ENCODE data around the gene RTL1. TPM values are rescaled to one million over a fixed set of nuclear protein-coding genes. Genes with fewer than 3 reads are reported as not detected.
A peak's percentile ranks its signal among the peaks of the same experiment; 100 is the strongest.

RTL1 gene
- total RNA-seq, 1 donor from 2014 or later, result 0.15 TPM

DNA sequence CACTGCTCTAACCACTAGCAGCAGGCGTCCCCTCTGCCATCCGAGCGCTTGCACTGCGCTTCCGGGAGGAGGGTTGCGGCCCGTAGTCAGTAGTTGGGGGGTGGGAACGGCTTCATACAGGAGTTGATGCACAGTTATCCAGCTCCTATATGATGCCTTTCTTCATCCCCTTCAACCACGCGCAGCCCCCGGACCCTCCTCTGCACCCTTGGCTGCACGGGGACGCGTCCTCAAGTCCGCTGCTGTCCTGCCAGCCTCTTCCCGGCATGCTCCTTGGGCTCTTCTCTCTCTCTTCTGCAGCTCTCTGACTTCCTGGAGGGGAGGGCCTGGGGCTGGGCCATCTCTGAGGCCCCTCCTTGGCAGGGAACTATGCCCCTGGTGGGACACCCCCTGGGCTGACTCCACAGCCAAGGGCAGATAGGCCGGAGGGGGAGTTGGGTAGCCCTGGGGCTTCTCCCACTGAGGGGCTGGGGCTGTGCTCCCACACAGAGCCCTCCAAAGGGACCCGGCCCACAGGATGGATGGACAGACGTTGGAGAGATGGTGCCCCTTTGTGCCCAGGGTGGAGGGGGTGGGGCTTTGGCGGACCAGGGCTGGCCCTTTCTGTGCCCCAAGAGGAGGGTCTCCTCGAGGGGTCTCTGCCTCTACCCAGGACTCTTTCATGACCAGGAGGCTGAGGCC lies 29.0 kb downstream of the RTL1 start:
- Histone ChIP-seq H3K4me1 (no peaks in the 10 kb centered on the region), H3K36me3 (no peaks in the 10 kb centered on the region), H4K20me1 (ENCODE audit: low read depth) (no peaks in the 10 kb centered on the region), H3K4me3 (no peak overlapping the region), H3K79me2 (ENCODE audit: low read depth) (no peaks in the 10 kb centered on the region), H3K9ac (no peak overlapping the region), H3F3A (ENCODE audit: low read depth) (no peaks in the 10 kb centered on the region), H3K27ac (no peak overlapping the region), H3K27me3 (no peaks in the 10 kb centered on the region), H3K9me3 (ENCODE audit: low read depth) (no peaks in the 10 kb centered on the region), H3K4me2 (no peak overlapping the region), H2AFZ (replicated peaks) (no peak overlapping the region)
- no peak for DNase-seq (ENCODE audit: low spot score)
- H3K4me3 Mint-ChIP-seq, result no peak overlapping the region
- peaks cover 16% of the 10 kb centered on the region for H3K27me3 Mint-ChIP-seq (ENCODE audit: insufficient read depth, low read depth)
- TF ChIP-seq CTCF (IDR thresholded peaks at IDR 0.05), result no peak
- TF ChIP-seq EZH2phosphoT487 (IDR thresholded peaks at IDR 0.05), result no peak
- no peak for TF ChIP-seq EZH2 (IDR thresholded peaks at IDR 0.05)
- H3K4me1 Mint-ChIP-seq, result peaks cover 3% of the 10 kb centered on the region
- H3K9me3 Mint-ChIP-seq, result peaks cover 11% of the 10 kb centered on the region
- no peak overlapping the region for H3K27ac Mint-ChIP-seq
- H3K36me3 Mint-ChIP-seq, result no peaks in the 10 kb centered on the region

GRCh38 chr14:100874051-100874410 lies 29.5 kb downstream of the RTL1 start:
- no peak overlapping the region for H3K27ac ChIP-seq
- H3K4me2 ChIP-seq, result no peak overlapping the region
- H3K4me3 Mint-ChIP-seq, result no peak overlapping the region
- no peak overlapping the region for H3K9ac ChIP-seq
- H2AFZ ChIP-seq (replicated peaks), result no peak overlapping the region
- no peaks in the 10 kb centered on the region for H3K79me2 ChIP-seq (ENCODE audit: low read depth)
- H3K36me3 ChIP-seq, result no peaks in the 10 kb centered on the region
- no peaks in the 10 kb centered on the region for H3K9me3 ChIP-seq (ENCODE audit: low read depth)
- no peak for DNase-seq (ENCODE audit: low spot score)
- H3K27me3 Mint-ChIP-seq (ENCODE audit: insufficient read depth, low read depth), result peaks cover 16% of the 10 kb centered on the region
- no peaks in the 10 kb centered on the region for H4K20me1 ChIP-seq (ENCODE audit: low read depth)
- no peaks in the 10 kb centered on the region for H3K36me3 Mint-ChIP-seq
- peaks cover 11% of the 10 kb centered on the region for H3K9me3 Mint-ChIP-seq
- no peaks in the 10 kb centered on the region for H3K27me3 ChIP-seq
- H3K4me3 ChIP-seq, result no peak overlapping the region
- no peaks in the 10 kb centered on the region for H3K4me1 ChIP-seq
- H3K27ac Mint-ChIP-seq, result peak overlapping the region; percentile 68
- H3F3A ChIP-seq (ENCODE audit: low read depth), result no peaks in the 10 kb centered on the region
- TF ChIP-seq CTCF (IDR thresholded peaks at IDR 0.05), result no peak
- no peak for TF ChIP-seq EZH2 (IDR thresholded peaks at IDR 0.05)
- TF ChIP-seq EZH2phosphoT487 (IDR thresholded peaks at IDR 0.05), result no peak
- H3K4me1 Mint-ChIP-seq, result peaks cover 3% of the 10 kb centered on the region

- no peaks in the 10 kb centered on the region for H3F3A ChIP-seq (ENCODE audit: low read depth)
- H3K36me3 Mint-ChIP-seq, result no peaks in the 10 kb centered on the region
- no peaks in the 10 kb centered on the region for H3K9me3 ChIP-seq (ENCODE audit: low read depth)
- H3K4me1 ChIP-seq, result no peaks in the 10 kb centered on the region
- H3K79me2 ChIP-seq (ENCODE audit: low read depth), result no peaks in the 10 kb centered on the region
- H3K4me1 Mint-ChIP-seq, result peaks cover 3% of the 10 kb centered on the region
- H3K27ac Mint-ChIP-seq, result no peak overlapping the region
- no peak overlapping the region for H3K4me3 ChIP-seq
- H3K4me2 ChIP-seq, result no peak overlapping the region
- peaks cover 16% of the 10 kb centered on the region for H3K27me3 Mint-ChIP-seq (ENCODE audit: insufficient read depth, low read depth)
- no peaks in the 10 kb centered on the region for H3K36me3 ChIP-seq
- no peaks in the 10 kb centered on the region for H3K27me3 ChIP-seq
- TF ChIP-seq EZH2phosphoT487 (IDR thresholded peaks at IDR 0.05) (no peak), CTCF (IDR thresholded peaks at IDR 0.05) (no peak), EZH2 (IDR thresholded peaks at IDR 0.05) (no peak)
- no peak overlapping the region for H3K27ac ChIP-seq
- no peak overlapping the region for H3K9ac ChIP-seq
- H3K4me3 Mint-ChIP-seq, result no peak overlapping the region
- no peaks in the 10 kb centered on the region for H4K20me1 ChIP-seq (ENCODE audit: low read depth)
- H2AFZ ChIP-seq (replicated peaks), result no peak overlapping the region
- no peak for DNase-seq (ENCODE audit: low spot score)
- peaks cover 11% of the 10 kb centered on the region for H3K9me3 Mint-ChIP-seq
Observed at GRCh38 chr14:100873096-100873482, 30.4 kb downstream of the RTL1 start.
